MCF 10A (cell line): ENCODE measurements around the gene TRIM17. TPM values are rescaled to one million over a fixed set of nuclear protein-coding genes. Genes with fewer than 3 reads are reported as not detected.

ENCODE experiments used
- BruUV-seq: library from RNA; stranded (reverse); fragments of 400-500 nt; replicated peaks from 2 replicates; lab custom pipeline; 2021; lab: Mats Ljungman, UMichigan
- CTCF ChIA-PET: fragments of 300-600 bp; sonication (Branson Sonifier 250); formaldehyde crosslinking; extraction: SDS; loops from one replicate; lab custom pipeline; 2021; ENCODE audit warnings: antibody characterized with exemption, inconsistent platforms; lab: Yijun Ruan, JAX
- POLR2A ChIA-PET: fragments of 300-600, 350-650 bp; sonication (Branson Sonifier 250); formaldehyde crosslinking; extraction: SDS; loops from one replicate; lab custom pipeline; 2020; ENCODE audit warnings: antibody characterized with exemption, inconsistent platforms; lab: Yijun Ruan, JAX
- DNase-seq: peaks from one replicate; pipeline ENCODE4 v3.0.0-alpha.2; 2018; ENCODE audit not compliant: unreplicated experiment
- H3K27ac Mint-ChIP-seq: one replicate; pipeline ENCODE4 v1.8.0; 2022; ENCODE audit warnings: mild to moderate bottlenecking, low read depth, mixed read lengths; ENCODE audit not compliant: unreplicated experiment
- H3K27me3 Mint-ChIP-seq: one replicate; pipeline ENCODE4 v1.8.0; 2022; ENCODE audit warnings: mixed read lengths; ENCODE audit not compliant: insufficient read depth, unreplicated experiment
- H3K36me3 Mint-ChIP-seq: one replicate; pipeline ENCODE4 v1.8.0; 2022; ENCODE audit warnings: mild to moderate bottlenecking, moderate library complexity, mixed read lengths; ENCODE audit not compliant: insufficient read depth, unreplicated experiment
- H3K4me1 Mint-ChIP-seq: one replicate; pipeline ENCODE4 v1.8.0; 2022; ENCODE audit warnings: mixed read lengths; ENCODE audit not compliant: insufficient read depth, unreplicated experiment
- H3K4me3 Mint-ChIP-seq: one replicate; pipeline ENCODE4 v1.8.0; 2022; ENCODE audit warnings: mild to moderate bottlenecking, moderate library complexity, mixed read lengths; ENCODE audit not compliant: unreplicated experiment
- H3K9me3 Mint-ChIP-seq: one replicate; pipeline ENCODE4 v1.8.0; 2022; ENCODE audit warnings: mixed read lengths; ENCODE audit not compliant: unreplicated experiment
- CTCF ChIP-seq: fragments of 200-600 bp; IDR thresholded peaks from one replicate; pipeline ENCODE4 v1.8.0; 2022; ENCODE audit warnings: antibody characterized with exemption, mild to moderate bottlenecking; ENCODE audit not compliant: unreplicated experiment
- intact Hi-C: fragments of 100-400 bp; cut with micrococcal nuclease; formaldehyde crosslinking; loops from 2 replicates; pipeline ENCODE4 v1.14.1; 2022
- total RNA-seq: library from RNA; stranded (reverse); gene quantifications from 2 replicates; pipeline ENCODE4 v1.2.3, GENCODE V29; 2022

The TRIM17 gene
- total RNA-seq, 1 experiment from 2014 or later: not detected

- peak overlapping the region; percentile 95 for H3K4me3 Mint-ChIP-seq
Measured at GRCh38 chr1:228407106-228408040, 9.3 kb downstream of the TRIM17 start.

GRCh38 chr1:228405979-228406228, 10.8 kb downstream of the TRIM17 start:
- Mint-ChIP-seq H3K27me3 (no peaks in the 10 kb centered on the region), H3K4me3 (peak overlapping the region; percentile 95), H3K9me3 (no peaks in the 10 kb centered on the region), H3K4me1 (peaks cover 55% of the 10 kb centered on the region), H3K27ac (peak overlapping the region; percentile 93), H3K36me3 (peaks cover 32% of the 10 kb centered on the region)
- no TSS peak for BruUV-seq
- DNase-seq: no peak
- no peak for TF ChIP-seq CTCF
- ChIA-PET CTCF (interaction anchor here (0.7 to 3.2 kb wide), 8 partner anchors 8 to 192 kb away, joined by 3 to 30 read pairs (median 6); a partner anchor contains a TSS), POLR2A (interaction anchor here (0.8 to 5.3 kb wide), 25 partner anchors 9 to 1102 kb away, joined by 3 to 117 read pairs (median 7); partner anchors contain the start of genes GUK1, IBA57, JMJD4 and NUP133)
- intact Hi-C loops: loop anchor here (5.0 kb wide), 1 partner anchor 194 kb away; no protein-coding TSS in a partner anchor

More at GRCh38 chr1:228407106-228408040, 9.3 kb downstream of the TRIM17 start:
- Mint-ChIP-seq H3K27me3 (no peaks in the 10 kb centered on the region), H3K4me1 (peaks cover 52% of the 10 kb centered on the region), H3K9me3 (no peaks in the 10 kb centered on the region), H3K36me3 (peaks cover 17% of the 10 kb centered on the region), H3K27ac (peak overlapping the region; percentile 8)
- CTCF ChIA-PET: interaction anchor here (0.6 to 3.2 kb wide), 4 partner anchors 50 to 445 kb away, joined by 3 to 30 read pairs (median 5); a partner anchor contains a TSS
- POLR2A ChIA-PET: interaction anchor here (0.6 to 5.3 kb wide), 13 partner anchors 8 to 1468 kb away, joined by 3 to 117 read pairs (median 12); partner anchors contain the start of genes GUK1, IBA57 and RNF187
- DNase-seq: no peak
- TF ChIP-seq CTCF: no peak
- TSS peak; percentile 26 for BruUV-seq
- intact Hi-C loops: loop anchor here (1.0 to 5.0 kb wide), 2 partner anchors 50 to 195 kb away; a partner anchor contains a TSS

- CTCF ChIA-PET: interaction anchor here (0.6 to 3.2 kb wide), 15 partner anchors 7 to 237 kb away, joined by 3 to 30 read pairs (median 4); a partner anchor contains a TSS
Measured at GRCh38 chr1:228405200-228405978, 11.3 kb downstream of the TRIM17 start.

More at GRCh38 chr1:228405200-228405978, 11.3 kb downstream of the TRIM17 start:
- Mint-ChIP-seq H3K27ac (peak overlapping the region; percentile 93), H3K36me3 (peaks cover 37% of the 10 kb centered on the region), H3K4me1 (peaks cover 55% of the 10 kb centered on the region), H3K9me3 (no peaks in the 10 kb centered on the region), H3K27me3 (no peaks in the 10 kb centered on the region), H3K4me3 (peak overlapping the region; percentile 95)
- no TSS peak for BruUV-seq
- peak; percentile 55 for DNase-seq
- POLR2A ChIA-PET: interaction anchor here (0.6 to 5.3 kb wide), 28 partner anchors 10 to 1222 kb away, joined by 3 to 117 read pairs (median 6); partner anchors contain the start of genes ARF1, GUK1, IBA57 and JMJD4
- intact Hi-C loops: loop anchor here (5.0 kb wide), 1 partner anchor 193 kb away; no protein-coding TSS in a partner anchor
- no peak for TF ChIP-seq CTCF
